Left colon (tissue), 2 donors: ENCODE data around the gene TPK1. TPM values are rescaled to one million over a fixed set of nuclear protein-coding genes. Genes with fewer than 3 reads are reported as not detected.
"Not testable (repeated sequence)": the region's sequence is repeated elsewhere in the genome, so short reads cannot be mapped to it uniquely, and the experiment has no call there.

Experiments used
- ATAC-seq: fragments of 200-7000 bp; cut with Tn5 transposase; one replicate; pipeline ENCODE4 v1.9.1; 2020; ENCODE audit warnings: mild to moderate bottlenecking, moderate library complexity
- DNase-seq, 2 donors: peaks; one replicate each; pipeline ENCODE4 v3.0.0-alpha.2; 2020
- intact Hi-C, 2 donors: fragments of 100-400 bp; cut with DNase I in 1 of 2; cut with micrococcal nuclease in 1 of 2; formaldehyde crosslinking; loops; one replicate each; pipeline versions ENCODE4 v1.11.2 to v1.14.0; 2022; cut with DNase I, micrococcal nuclease
- total RNA-seq, 2 donors: library from RNA; stranded (reverse); fragmentation: NEBNext Ultra II Directional; extraction: Animal tissue kit (Norgen Biotek cat#: 25700); gene quantifications; one replicate each; pipeline ENCODE4 v1.2.1, GENCODE V29; 2021
- donor health status: DM: no; HTN: no; CAD: no.
- donor health status: DM: yes; HTN: yes; CAD: no.

TPK1 gene
- total RNA-seq, 2 donors from 2014 or later = 12.3 to 25.5 TPM

GRCh38 chr7:144587701-144588100, 248.2 kb downstream of the TPK1 start:
- no peak for DNase-seq
- ATAC-seq = no peak
- intact Hi-C loops = no loop called here

- DNase-seq (no peak), ATAC-seq (no peak)
- intact Hi-C loops = no loop called here
These were observed 251.1 kb downstream of the TPK1 start for GRCh38 chr7:144584726-144585125.

GRCh38 chr7:144579687-144580086, 256.2 kb downstream of the TPK1 start:
- no peak for ATAC-seq
- intact Hi-C loops = no loop called here
- no peak for DNase-seq

- intact Hi-C loops = no loop called here
- DNase-seq = no peak
- ATAC-seq = no peak
These were observed 260.4 kb downstream of the TPK1 start for GRCh38 chr7:144575456-144575855.

- intact Hi-C loops, ATAC-seq, DNase-seq: not testable (repeated sequence)
These were observed 261.1 kb downstream of the TPK1 start for GRCh38 chr7:144574753-144575152.

GRCh38 chr7:144568233-144568632, 267.6 kb downstream of the TPK1 start:
- no peak for ATAC-seq
- intact Hi-C loops = no loop called here
- no peak for DNase-seq

GRCh38 chr7:144565586-144565985, 270.3 kb downstream of the TPK1 start:
- intact Hi-C loops = no loop called here
- no peak for ATAC-seq
- DNase-seq = no peak

GRCh38 chr7:144549861-144550260, 286.0 kb downstream of the TPK1 start:
- DNase-seq = no peak
- intact Hi-C loops = no loop called here
- no peak for ATAC-seq

GRCh38 chr7:144548556-144548955, 287.3 kb downstream of the TPK1 start:
- ATAC-seq (no peak), DNase-seq (no peak)
- intact Hi-C loops = no loop called here

GRCh38 chr7:144547888-144548287, 288.0 kb downstream of the TPK1 start:
- ATAC-seq (no peak), DNase-seq (no peak)
- intact Hi-C loops = no loop called here

- ATAC-seq (peak; percentile 81), DNase-seq (peak; percentile 6 to 29)
- intact Hi-C loops = no loop called here
These were observed 289.1 kb downstream of the TPK1 start for GRCh38 chr7:144546782-144547181.

GRCh38 chr7:144545330-144545729, 290.5 kb downstream of the TPK1 start:
- DNase-seq (no peak), ATAC-seq (no peak)
- intact Hi-C loops = no loop called here

GRCh38 chr7:144534655-144535395, 301.0 kb downstream of the TPK1 start:
- intact Hi-C loops = no loop called here
- DNase-seq (no peak), ATAC-seq (no peak)

GRCh38 chr7:144534196-144534595, 301.7 kb downstream of the TPK1 start:
- ATAC-seq (no peak), DNase-seq (no peak)
- intact Hi-C loops = no loop called here

- ATAC-seq (no peak), DNase-seq (no peak)
- intact Hi-C loops = no loop called here
These were observed 304.7 kb downstream of the TPK1 start for GRCh38 chr7:144531181-144531580.

- intact Hi-C loops = no loop called here
- ATAC-seq (no peak), DNase-seq (no peak)
These were observed 306.5 kb downstream of the TPK1 start for GRCh38 chr7:144529269-144529926.

- intact Hi-C loops = no loop called here
- DNase-seq (no peak), ATAC-seq (no peak)
These were observed 307.3 kb downstream of the TPK1 start for GRCh38 chr7:144528536-144529045.

GRCh38 chr7:144527051-144527471, 308.8 kb downstream of the TPK1 start:
- intact Hi-C loops = no loop called here
- ATAC-seq = no peak
- no peak for DNase-seq

- intact Hi-C loops = no loop called here
- ATAC-seq (no peak), DNase-seq (no peak)
These were observed 309.9 kb downstream of the TPK1 start for GRCh38 chr7:144525956-144526355.

- ATAC-seq = no peak
- intact Hi-C loops = no loop called here
- no peak for DNase-seq
These were observed 311.6 kb downstream of the TPK1 start for GRCh38 chr7:144524271-144524670.
